Erythroblast (primary cell): ENCODE results near the gene PRKCZ.
"Not testable (repeated sequence)": the region's sequence is repeated elsewhere in the genome, so short reads cannot be mapped to it uniquely, and the experiment has no call there.

Experiments used
- DNase-seq, 2 experiments: peaks; one replicate each; lab custom pipeline; 2025; lab: John Stamatoyannopoulos, UW
- GATA1 ChIP-seq: IDR thresholded peaks from 2 replicates; pipeline ENCODE4 v1.6.1; 2011; ENCODE audit warnings: low read depth, mild to moderate bottlenecking, control low read depth, low read length, moderate library complexity
- POLR2A ChIP-seq: IDR thresholded peaks from 2 replicates; pipeline ENCODE4 v1.6.1; 2011; ENCODE audit warnings: mild to moderate bottlenecking, low read length

The PRKCZ gene

GRCh38 chr1:2105781-2106524, 55.7 kb downstream of the PRKCZ start:
- TF ChIP-seq POLR2A (no peak), GATA1 (no peak)
- DNase-seq = no peak

GRCh38 chr1:2106659-2107405, 56.6 kb downstream of the PRKCZ start:
- DNase-seq = no peak
- TF ChIP-seq GATA1 (no peak), POLR2A (no peak)

- no peak for DNase-seq
- TF ChIP-seq POLR2A (no peak), GATA1 (no peak)
Measured at GRCh38 chr1:2107586-2108212, 57.5 kb downstream of the PRKCZ start.

GRCh38 chr1:2108213-2108876, 58.1 kb downstream of the PRKCZ start:
- no peak for TF ChIP-seq GATA1
- no peak for TF ChIP-seq POLR2A
- DNase-seq = peak; percentile 18 to 25

GRCh38 chr1:2108877-2109580, 58.8 kb downstream of the PRKCZ start:
- DNase-seq = no peak

GRCh38 chr1:2109581-2110021, 59.4 kb downstream of the PRKCZ start:
- TF ChIP-seq POLR2A (no peak), GATA1 (no peak)
- no peak for DNase-seq

More at GRCh38 chr1:2108877-2109580, 58.8 kb downstream of the PRKCZ start:
- TF ChIP-seq GATA1 = no peak
- no peak for TF ChIP-seq POLR2A

- TF ChIP-seq GATA1 (no peak), POLR2A (no peak)
- no peak for DNase-seq
Measured at GRCh38 chr1:2110191-2110737, 60.1 kb downstream of the PRKCZ start.

- TF ChIP-seq POLR2A (no peak), GATA1 (no peak)
- DNase-seq = no peak
Measured at GRCh38 chr1:2110738-2111673, 60.8 kb downstream of the PRKCZ start.

- no peak for DNase-seq
- TF ChIP-seq POLR2A (no peak), GATA1 (no peak)
Measured at GRCh38 chr1:2111674-2112035, 61.4 kb downstream of the PRKCZ start.

GRCh38 chr1:2112280-2112701, 62.1 kb downstream of the PRKCZ start:
- no peak for TF ChIP-seq POLR2A
- TF ChIP-seq GATA1 = no peak
- DNase-seq = no peak

- TF ChIP-seq GATA1 (no peak), POLR2A (no peak)
- no peak for DNase-seq
Measured at GRCh38 chr1:2113620-2114135, 63.5 kb downstream of the PRKCZ start.

- DNase-seq = not testable (repeated sequence)
Measured at GRCh38 chr1:2114635-2115007, 64.4 kb downstream of the PRKCZ start.
